Measurements from ENCODE around the gene KIAA1958.
"Not testable (repeated sequence)": the region's sequence is repeated elsewhere in the genome, so short reads cannot be mapped to it uniquely, and the experiment has no call there.

Gene KIAA1958

DNA sequence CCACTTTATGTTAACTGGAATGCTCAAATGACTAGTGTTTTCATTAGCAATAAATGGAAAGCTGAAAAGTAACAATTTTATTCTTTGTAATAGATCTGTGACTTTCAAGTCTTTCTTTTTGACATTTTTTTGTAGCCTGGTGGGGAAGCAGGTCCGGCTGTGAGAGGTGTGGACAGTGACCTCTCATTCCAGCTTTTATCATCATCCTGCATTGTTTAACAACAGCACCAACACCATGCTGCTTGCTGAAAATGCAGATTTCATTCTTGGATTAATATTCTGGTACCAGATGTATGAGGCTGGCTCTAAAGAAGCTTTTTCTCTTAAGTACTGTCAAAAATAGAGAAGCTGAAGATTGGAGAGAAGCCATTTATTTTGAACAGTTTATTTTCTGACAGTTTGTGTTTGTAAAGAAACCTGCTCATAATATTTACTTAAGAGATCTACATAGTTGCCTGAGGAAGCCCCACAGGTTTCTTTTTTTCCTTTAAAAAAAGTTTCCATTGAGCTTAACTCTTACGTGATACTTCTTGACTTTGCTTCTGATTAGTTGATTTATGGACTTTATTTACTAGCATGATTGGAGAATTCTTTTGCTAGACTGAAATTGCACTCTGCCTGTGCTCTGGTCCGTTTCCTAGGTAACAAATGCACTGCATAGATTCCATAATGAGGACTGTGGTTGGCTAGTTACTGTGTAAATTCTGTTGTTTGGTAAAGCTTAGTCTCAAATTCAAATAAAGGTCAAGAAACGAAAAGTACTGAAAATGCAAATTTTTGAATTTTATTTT is 3.4 kb downstream of the KIAA1958 start:
- DNase-seq = no peak

DNA sequence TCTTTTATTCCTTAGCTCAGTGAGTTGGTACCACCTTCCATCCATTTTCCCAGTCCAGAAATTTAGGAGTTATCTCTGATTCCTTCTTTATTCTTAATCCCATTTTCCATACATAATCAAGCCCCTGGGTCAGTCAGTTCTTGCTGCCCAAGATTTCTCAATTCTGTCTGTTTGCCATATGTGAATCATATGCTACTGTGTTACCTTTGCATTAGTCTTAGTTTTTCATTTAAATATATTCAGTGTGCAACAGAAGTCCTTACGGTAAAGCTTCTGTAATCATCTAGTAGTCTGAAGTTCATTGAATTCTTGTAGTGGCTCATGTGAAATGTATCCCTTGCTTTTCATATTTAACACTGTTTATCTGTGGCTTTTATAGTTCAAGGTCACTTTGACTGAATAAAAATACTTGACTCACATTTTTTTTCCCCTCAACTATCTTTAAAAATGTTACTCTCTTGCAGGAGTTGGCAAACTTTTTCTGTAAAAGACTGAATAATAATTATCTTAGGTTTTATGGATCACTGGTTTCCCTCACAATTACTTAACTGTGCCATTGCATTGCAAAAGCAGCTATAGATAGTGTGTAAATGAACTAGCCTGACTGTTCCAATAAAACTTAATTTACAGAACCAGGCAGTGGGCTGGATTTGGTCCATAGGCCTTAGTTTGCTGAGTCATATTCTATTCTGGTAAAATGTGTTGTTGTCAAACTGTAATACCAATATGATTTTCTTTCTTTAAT is 6.9 kb downstream of the KIAA1958 start:
- DNase-seq = no peak

DNA sequence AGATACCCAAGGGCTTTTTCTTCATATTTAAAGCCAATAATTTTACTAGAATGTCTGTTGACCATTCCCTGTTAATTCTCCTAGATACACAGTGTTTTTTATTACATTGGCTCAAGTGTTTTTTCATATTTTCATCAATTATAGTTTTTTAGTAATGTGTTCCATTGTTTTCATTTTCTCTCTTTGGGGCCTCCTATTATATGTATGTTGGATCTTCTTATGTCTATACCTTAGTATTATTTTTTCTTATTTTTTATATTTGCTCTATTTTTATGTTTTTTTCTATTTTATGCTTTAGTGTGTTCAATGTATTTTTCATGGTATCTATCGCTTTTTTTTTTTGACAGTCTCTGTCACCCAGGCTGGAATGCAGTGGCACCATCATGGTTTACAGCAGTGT is 7.5 kb downstream of the KIAA1958 start:
- DNase-seq = no peak

DNA sequence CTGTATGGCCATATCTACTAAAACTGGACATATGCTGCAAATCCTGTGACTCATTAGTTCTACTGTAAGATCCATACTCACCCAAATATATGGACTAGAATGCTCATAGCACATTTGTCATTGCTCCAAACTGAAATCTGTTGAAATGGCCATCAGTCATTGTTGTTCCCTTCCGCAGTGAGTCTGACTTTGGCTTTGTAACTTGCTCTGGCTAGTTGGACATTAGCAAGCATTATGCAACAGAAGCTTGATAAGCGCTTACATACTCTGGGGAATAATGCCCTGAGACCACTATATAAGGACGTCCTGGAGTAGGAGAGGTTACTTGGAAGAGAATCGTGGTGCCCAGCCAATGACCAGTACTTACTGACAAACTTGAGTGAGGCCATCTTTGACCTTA is 9.0 kb downstream of the KIAA1958 start:
- DNase-seq = no peak

DNA sequence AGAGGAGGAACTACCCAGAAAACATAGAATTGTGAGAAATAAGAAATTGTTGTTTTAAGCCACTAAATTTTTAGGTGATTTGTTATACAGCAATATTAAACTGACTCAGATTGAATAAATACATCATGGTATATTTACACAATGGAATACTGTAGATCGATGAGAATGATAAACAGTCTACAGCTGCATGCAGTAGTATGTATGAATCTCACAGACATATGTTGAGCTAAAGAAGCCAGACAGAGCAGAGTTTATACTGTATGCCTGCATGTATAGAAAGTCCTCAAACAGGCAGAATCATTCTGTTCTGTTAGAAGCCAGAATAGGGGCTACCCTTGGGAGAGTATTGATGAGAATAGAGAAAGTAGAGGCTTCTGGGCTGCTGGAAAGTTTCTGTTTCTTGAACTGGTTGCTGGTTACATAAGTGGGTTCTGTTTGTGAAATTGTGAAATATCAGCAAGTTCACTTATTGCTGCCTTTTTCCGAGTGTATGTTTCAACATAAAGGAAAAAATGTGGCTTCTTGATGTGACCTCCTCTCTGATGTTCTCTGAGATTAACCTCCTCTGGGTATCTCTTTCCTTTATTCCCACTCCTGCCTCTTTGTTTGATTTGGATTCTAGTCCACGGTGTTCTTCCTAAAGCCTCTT is 9.6 kb downstream of the KIAA1958 start:
- DNase-seq = no peak

DNA sequence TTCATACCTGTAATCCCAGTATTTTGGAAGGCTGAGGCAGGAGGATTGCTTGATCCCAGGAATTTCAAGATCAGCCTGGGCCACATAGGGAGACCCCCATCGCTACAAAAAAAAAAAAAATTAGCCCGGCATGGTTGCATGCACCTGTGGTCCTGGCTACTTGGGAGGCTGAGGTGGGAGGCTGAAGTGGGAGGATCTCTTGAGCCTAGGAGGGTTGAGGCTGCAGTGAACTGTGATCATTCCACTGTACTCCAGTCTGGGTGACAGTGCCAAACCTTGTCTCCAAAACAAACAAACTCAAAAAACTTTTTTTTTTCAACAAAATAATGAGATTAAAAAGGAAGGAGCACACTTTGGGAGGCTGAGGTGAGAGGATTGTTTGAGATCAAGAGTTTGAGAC is 14.2 kb downstream of the KIAA1958 start:
- no peak for DNase-seq

DNA sequence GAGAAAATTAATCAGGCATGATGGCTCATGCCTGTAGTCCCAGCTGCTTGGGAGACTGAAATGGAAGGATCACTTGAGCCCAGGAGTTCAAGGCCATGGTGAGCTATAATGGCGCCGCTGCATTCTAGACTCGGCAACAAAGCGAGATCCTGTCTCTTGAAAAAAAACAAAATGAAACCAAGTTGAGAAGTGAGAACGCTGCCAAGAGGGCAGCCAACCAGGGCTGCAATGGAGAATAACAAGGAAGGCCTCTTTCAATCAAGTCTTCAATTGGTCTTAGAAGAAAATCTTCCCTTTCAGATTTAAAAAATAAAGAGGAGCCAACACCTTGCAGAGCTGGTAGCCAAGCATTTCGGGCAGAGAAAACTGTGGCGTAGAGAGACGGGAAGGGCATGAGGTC is 14.7 kb downstream of the KIAA1958 start:
- DNase-seq = no peak

DNA sequence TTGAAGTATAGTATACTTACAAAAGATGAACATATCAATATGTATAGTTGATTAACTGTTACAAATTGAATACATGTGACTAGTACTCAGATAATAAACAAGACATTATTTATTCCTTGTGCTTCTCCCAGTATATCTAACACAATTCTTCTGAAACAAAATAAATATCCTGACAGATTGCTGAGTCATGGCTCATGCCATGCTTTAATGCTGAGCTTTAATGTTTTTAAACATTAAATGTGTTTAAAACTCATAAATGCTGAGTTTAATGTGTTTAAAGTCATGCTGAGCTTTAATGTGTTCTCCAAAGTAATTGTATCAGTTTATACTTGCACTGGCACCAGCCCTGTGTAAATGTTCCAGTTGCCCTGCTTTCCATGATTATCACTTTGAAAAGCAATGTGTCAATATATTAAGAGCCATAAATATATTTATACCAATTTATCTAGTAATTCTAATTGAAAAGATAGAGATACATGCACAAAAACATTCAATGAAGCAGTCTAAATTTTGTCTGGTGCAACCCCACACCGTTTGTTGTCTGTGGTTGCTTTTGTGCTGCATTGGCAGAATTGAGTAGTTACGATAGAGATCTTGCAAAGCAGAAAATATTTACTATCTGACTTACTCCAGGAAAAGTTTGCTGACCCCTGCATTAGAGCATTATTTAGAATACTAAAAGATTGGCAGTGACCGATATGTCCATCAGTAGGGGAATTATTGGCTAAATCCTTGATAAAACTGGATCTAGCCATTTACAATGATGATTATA is 15.7 kb downstream of the KIAA1958 start:
- no peak for DNase-seq

DNA sequence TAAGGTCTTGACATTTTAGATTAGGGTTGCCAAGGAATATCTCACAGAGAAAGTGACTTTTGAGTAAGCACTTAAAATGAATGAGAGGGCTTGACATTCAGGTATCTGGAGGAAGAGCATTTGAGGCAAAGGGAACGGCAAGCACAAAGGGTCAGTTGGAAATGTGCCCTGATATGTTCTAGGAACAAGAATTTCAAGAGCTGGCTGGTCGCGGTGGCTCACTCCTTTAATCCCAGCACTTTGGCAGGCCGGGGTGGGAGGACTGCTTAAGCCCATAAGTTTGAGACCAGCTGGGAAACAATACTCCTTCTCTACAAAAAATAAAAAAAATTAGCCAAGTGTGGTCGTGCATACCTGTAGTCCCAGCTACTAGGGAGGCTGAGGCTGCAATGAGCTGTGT is 16.5 kb downstream of the KIAA1958 start:
- DNase-seq = no peak

DNA sequence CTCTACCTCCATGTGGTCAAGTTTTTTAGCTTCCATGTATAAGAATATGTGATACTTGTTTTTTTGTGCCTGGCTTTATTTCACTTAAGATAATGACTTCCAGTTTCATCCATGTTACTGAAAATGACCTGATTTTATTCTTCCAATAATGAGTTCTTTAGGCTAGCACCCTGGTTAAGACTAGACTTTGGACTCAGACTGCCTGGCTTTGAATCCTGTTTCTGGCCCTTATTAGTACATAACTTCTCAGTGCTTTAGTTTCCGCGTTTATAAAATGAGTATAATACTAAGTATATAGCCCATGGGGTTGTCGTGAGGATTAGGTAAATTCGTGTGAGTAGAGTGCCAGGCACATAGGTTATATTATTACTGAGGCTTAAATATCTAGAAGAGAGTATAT is 18.5 kb downstream of the KIAA1958 start:
- DNase-seq = no peak

DNA sequence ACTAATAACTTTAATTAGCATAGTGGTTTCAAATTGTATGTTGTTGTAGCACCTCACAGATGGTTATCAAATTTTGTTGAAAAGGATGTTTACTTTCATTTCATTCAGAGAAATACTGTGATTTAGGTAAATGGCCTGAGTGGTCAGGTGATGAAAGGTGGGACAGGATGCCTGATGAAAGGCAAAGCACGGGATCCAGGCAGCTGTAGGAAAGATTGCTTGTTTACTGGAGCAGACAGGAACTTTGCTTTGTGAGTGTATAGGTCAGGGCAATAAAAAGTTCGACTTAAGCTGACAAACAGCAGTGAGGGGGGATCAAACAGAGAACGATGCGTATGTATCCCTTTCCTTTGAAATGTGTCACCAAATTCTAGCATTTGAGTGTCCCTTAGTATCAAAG is 19.0 kb downstream of the KIAA1958 start:
- no peak for DNase-seq

DNA sequence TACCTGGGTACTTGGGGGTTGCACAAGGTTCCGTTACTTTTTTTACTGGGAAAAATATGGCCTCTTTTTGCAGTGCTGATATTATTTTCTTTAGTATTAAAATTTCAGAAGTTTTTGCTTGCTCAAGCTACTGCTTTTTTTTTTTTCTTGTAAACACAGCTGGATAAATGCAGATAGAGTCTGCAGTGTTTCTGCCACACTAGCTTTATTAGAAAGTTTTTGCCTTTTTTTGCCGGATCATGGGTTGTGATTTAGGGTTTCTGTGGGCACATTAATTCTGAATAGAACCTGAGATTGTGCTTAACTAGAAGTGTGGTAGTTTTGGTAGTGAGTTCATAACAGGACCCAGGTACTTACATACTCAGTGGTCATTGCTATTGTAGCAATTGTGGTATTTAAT is 19.9 kb downstream of the KIAA1958 start:
- no peak for DNase-seq

DNA sequence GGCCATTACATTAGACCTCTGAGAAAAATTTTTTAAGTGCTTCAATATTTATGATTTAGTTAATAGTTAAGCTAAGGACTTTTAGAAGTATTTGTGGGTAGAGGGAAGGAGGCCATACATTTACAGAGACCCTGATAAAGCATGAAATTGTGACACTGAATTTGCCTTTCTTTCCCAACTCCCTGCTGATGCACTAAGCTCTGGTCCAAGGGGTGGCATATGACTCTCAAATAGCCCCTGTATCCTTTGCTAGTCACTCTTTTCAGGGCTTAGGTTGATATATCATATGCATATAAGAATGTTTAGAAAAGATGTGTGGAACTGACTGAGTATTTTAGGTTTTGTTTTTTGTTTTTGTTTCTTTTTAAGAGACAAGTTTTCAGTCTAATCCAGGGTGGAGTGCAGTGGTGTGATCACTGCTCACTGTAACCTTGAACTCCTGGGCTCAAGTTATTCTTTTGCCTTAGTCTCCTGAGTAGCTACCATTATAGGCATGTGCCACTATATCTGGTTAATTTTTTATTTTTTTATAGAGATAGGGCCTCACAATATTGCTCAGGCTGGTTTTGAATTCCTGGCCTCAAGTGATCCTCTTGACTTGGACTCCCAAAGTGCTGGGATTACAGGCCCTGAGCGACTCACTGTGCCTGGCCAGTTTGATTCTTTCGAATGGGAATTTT is 20.5 kb downstream of the KIAA1958 start:
- no peak for DNase-seq

DNA sequence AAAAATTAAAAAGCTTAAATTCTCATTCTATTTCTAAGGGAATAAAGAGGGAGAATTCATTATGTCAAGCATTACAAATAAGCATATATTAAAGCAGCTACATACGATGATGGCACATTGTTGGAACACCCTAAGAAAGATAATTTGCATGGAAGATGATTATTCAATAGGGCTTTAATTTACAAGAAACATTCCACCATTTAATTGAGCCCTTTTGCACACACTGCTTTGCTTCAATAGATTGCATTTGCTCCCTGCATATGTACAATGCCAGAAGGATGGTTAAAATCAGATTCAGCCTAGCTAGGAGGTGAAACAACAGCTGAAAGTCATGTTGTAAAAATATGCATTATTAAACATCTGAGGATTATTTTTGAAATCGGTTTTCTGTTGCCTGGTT is 21.8 kb downstream of the KIAA1958 start:
- no peak for DNase-seq

DNA sequence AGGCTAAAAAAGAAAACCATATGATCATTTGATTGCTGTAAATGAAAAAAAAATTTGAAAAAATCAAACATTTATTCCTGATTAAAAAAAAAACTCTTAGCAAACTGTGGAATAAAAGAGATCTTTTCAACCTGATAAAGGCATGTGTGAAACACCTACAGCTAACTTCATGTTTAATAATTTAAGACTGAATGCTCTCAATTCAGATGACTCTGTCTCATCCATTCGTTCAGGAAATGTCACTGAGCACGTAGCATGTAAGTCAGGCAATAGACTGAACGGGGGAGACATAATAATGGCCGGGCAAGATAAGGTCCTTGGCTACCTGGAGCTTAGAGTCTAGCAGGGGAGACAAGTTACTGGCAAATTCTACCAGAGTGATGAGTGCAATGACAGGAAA is 25.8 kb downstream of the KIAA1958 start:
- DNase-seq = not testable (repeated sequence)

DNA sequence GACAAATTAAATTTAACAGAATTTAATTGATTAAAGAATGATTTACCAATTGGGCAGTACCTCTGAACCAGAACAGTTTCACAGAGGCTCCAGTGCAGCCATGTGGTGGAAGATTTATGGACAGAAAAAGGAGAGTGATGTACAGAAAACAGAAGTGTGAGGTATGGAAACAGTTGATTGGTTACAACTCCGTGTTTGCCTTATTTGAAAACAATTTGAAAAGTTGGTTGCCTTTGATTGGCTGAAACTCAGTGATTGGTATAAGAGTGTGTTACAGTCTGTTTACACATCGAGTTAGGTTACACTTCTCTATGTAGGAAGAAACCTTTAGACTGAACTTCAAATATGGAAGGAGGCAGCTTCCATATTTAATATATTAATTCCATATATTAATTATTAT is 30.1 kb downstream of the KIAA1958 start:
- DNase-seq = no peak

DNA sequence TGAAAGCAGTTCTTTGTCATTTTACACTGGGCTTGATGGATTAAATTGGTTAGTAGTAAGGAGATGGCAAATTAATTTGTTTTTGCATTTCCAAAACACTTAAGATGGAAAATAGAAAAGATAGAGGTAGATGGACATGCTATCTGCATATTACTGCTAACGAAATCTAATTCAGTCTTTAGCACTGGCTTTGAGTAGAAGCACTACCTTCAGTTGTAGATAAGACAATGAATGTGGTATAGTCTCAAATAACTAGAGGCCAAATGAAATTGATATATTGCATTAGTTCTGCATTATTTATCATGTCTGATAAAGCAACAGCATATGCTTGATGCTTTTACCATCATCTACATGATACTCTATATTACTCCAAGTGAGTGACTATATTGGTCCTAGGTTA is 33.4 kb downstream of the KIAA1958 start:
- DNase-seq = no peak

DNA sequence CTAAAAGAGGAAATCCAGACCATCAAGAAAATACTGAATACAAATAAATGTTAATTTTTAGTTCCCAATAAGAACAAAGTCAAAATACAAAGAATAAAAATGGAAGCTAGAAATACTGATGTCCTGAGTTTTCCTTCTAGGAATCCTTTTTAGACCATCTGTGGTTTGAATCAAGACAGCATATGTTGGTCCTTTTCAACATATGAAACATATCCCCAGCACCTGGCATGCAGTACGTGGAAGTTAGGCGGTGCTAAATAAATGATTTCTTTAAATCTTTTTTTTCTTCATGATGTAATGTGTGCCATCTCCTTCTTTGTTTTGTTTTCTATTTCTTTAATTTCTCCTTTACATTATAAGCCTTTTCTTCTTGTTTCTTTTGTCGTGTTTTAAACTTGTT is 34.0 kb downstream of the KIAA1958 start:
- DNase-seq = no peak

DNA sequence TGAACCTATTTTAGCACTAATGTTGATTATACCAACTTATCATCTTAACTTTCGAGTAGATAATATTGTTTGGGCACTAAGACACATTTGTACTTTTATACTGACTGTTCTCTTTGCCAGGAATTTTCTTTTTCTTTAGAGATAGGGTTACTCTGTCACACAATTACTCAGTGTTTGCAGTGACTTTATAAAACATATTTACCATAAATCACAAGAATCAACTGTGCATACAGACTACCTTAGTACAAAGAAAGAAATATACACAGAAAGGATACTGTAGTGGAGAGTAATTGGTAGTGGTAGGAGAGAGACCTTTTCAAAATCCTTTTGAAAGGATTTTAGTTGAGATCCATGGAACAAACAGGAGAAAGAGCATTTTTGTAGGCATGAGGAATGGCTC is 40.3 kb downstream of the KIAA1958 start:
- DNase-seq = no peak

DNA sequence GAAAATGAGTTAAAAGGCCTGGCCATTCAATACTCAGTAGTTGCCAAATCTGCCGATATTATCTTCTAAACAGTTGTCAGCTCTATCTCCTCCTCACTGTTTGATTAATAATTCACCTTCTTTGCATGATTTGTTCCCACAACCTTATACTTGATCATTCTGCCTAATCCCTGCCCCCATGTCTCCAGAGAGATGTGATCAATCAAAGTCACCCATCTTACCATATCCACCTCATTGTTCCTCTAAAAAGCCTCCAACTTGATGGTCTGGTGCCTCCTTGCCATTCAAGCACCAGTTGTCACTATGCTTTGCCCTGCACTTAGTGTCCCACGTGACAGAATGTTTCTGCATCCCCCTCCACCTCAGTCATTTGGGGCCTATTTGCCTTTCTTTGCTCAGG is 41.3 kb downstream of the KIAA1958 start:
- no peak for DNase-seq

DNA sequence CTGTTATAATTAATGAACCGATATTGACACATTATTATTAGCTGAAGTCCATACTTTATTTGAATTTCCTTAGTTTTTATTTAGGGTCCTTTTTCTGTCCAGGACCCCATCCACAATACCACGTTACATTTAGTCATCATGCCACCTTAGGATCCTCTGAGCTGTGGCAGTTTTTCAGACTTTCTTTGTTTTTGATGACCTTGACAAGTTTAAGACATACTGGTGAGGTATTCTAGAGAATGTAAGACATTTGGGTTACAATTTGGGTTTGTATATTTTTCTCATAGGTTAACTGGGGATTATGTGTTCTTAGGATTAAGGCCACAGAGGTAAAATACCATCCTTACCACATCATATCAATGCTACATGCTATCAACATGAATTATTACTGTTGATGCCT is 42.7 kb downstream of the KIAA1958 start:
- DNase-seq = no peak

DNA sequence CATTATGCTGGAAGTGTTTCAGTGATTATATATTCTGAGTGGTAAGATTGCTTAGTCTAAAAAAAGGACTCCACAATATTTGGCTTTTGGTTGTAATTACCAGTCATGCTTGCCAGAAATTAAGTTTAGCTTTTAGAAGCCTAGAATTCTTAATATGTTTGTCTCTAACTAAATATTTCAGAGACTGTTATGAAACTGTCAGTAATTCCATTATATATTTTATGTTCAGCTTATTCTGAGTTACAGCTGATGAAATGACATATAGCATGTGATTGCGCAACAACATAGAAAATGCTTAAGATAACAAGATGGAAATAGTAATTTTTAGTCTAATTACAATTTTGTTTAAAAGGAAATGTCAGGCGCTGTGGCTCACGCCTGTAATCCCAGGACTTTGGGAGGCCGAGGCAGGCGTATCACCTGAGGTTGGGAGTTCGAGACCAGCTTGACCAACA is 44.2 kb downstream of the KIAA1958 start:
- no peak for DNase-seq
